Trophoblast cell (in vitro differentiated cells and primary cell): ENCODE data around the gene MLLT1.

Experiments
- DNase-seq, 2 donors: peaks; one replicate each; pipeline ENCODE4 v3.0.0-alpha.2; 2016
- H2AFZ ChIP-seq: 2 replicates; pipeline ENCODE4 v1.6.1; 2013; ENCODE audit warnings: low read length, moderate library complexity, mild to moderate bottlenecking; ENCODE audit not compliant: insufficient read depth, poor library complexity
- H2AK5ac ChIP-seq: 2 replicates; pipeline ENCODE4 v1.6.1; 2013; ENCODE audit warnings: mild to moderate bottlenecking, low read length
- H2BK120ac ChIP-seq: 2 replicates; pipeline ENCODE4 v1.6.1; 2013; ENCODE audit warnings: low read length, mild to moderate bottlenecking, moderate library complexity; ENCODE audit not compliant: insufficient read depth, poor library complexity
- H2BK12ac ChIP-seq: 2 replicates; pipeline ENCODE4 v1.6.1; 2013; ENCODE audit warnings: mild to moderate bottlenecking, low read length, moderate library complexity
- H2BK5ac ChIP-seq: 2 replicates; pipeline ENCODE4 v1.6.1; 2013; ENCODE audit warnings: low read length, low read depth, moderate library complexity, mild to moderate bottlenecking; ENCODE audit not compliant: poor library complexity
- H3K14ac ChIP-seq: 2 replicates; pipeline ENCODE4 v1.6.1; 2013; ENCODE audit warnings: mild to moderate bottlenecking, low read length
- H3K18ac ChIP-seq: 2 replicates; pipeline ENCODE4 v1.6.1; 2013; ENCODE audit warnings: mild to moderate bottlenecking, low read length
- H3K23ac ChIP-seq: 2 replicates; pipeline ENCODE4 v1.6.1; 2013; ENCODE audit warnings: low read length
- H3K27ac ChIP-seq: 2 replicates; pipeline ENCODE4 v1.5.1; 2013; ENCODE audit warnings: low read depth, mild to moderate bottlenecking, inconsistent platforms, low read length, moderate library complexity
- H3K27me3 ChIP-seq: 2 replicates; pipeline ENCODE4 v1.6.1; 2013; ENCODE audit warnings: inconsistent platforms, mild to moderate bottlenecking, low read length, moderate library complexity; ENCODE audit not compliant: insufficient read depth
- H3K36me3 ChIP-seq, 2 experiments: 1 replicate in 1 of 2; 2 replicates in 1 of 2; pipeline ENCODE4 v1.6.1; 2013; ENCODE audit warnings: low read length in 2 of 2, mild to moderate bottlenecking in 2 of 2, moderate library complexity in 1 of 2; ENCODE audit not compliant: insufficient read depth in 2 of 2, control insufficient read depth in 1 of 2
- H3K4ac ChIP-seq: 2 replicates; pipeline ENCODE4 v1.6.1; 2013; ENCODE audit warnings: low read depth, mild to moderate bottlenecking, low read length, moderate library complexity
- H3K4me1 ChIP-seq, 2 experiments: 1 replicate in 1 of 2; 2 replicates in 1 of 2; pipeline ENCODE4 v1.6.1; 2013; ENCODE audit warnings: low read length in 2 of 2, mild to moderate bottlenecking in 2 of 2, moderate library complexity in 1 of 2; ENCODE audit not compliant: insufficient read depth in 2 of 2, control insufficient read depth in 1 of 2
- H3K4me2 ChIP-seq: 2 replicates; pipeline ENCODE4 v1.6.1; 2013; ENCODE audit warnings: inconsistent platforms, mild to moderate bottlenecking, low read length, moderate library complexity
- H3K4me3 ChIP-seq: 2 replicates; pipeline ENCODE4 v1.5.1; 2013; ENCODE audit warnings: mild to moderate bottlenecking, low read depth, low read length, inconsistent platforms
- H3K79me1 ChIP-seq: one replicate; pipeline ENCODE4 v1.6.1; 2013; ENCODE audit warnings: low read length
- H3K79me2 ChIP-seq: 2 replicates; pipeline ENCODE4 v1.6.1; 2013; ENCODE audit warnings: low read length, mild to moderate bottlenecking; ENCODE audit not compliant: control insufficient read depth, insufficient read depth, poor library complexity
- H3K9ac ChIP-seq: 2 replicates; pipeline ENCODE4 v1.6.1; 2013; ENCODE audit warnings: mild to moderate bottlenecking, low read length
- H3K9me3 ChIP-seq: 2 replicates; pipeline ENCODE4 v1.6.1; 2013; ENCODE audit warnings: low read depth, mild to moderate bottlenecking, control low read depth, inconsistent platforms, low read length; ENCODE audit not compliant: insufficient read depth
- H4K12ac ChIP-seq: 2 replicates; pipeline ENCODE4 v1.6.1; 2013; ENCODE audit warnings: low read depth, mild to moderate bottlenecking, low read length, moderate library complexity
- H4K8ac ChIP-seq: 2 replicates; pipeline ENCODE4 v1.6.1; 2013; ENCODE audit warnings: low read depth, mild to moderate bottlenecking, low read length, moderate library complexity
- H4K91ac ChIP-seq: one replicate; pipeline ENCODE4 v1.6.1; 2013; ENCODE audit warnings: low read depth, mild to moderate bottlenecking, low read length, moderate library complexity
- WGBS: extraction: QIAGEN DNeasy Blood & Tissue Kit; methylation state at CpG from one replicate; pipeline ENCODE4 v1.1.7; 2013; ENCODE audit warnings: missing lambda C conversion rate; ENCODE audit not compliant: insufficient read length, insufficient coverage; ENCODE audit errors: extremely low coverage; 5-methylcytosine and 5-hydroxymethylcytosine counted together

Gene MLLT1

GRCh38 chr19:6234527-6234926, 45.2 kb downstream of the MLLT1 start:
- no peak overlapping the region for H4K8ac ChIP-seq
- H3K4me3 ChIP-seq = no peak overlapping the region
- peaks cover 15% of the 10 kb centered on the region for H3K79me2 ChIP-seq
- no peak overlapping the region for H3K27ac ChIP-seq
- H2AFZ ChIP-seq = no peak overlapping the region
- H4K12ac ChIP-seq = no peak overlapping the region
- H2AK5ac ChIP-seq = no peak overlapping the region
- H3K9me3 ChIP-seq = peaks cover 4% of the 10 kb centered on the region
- no peak overlapping the region for H3K4ac ChIP-seq
- no peak overlapping the region for H2BK12ac ChIP-seq
- H3K4me2 ChIP-seq = no peak overlapping the region
- H2BK120ac ChIP-seq = no peak overlapping the region
- H3K36me3 ChIP-seq = peaks cover 24 to 29% of the 10 kb centered on the region in 2 experiments
- H3K4me1 ChIP-seq = peaks cover 5 to 9% of the 10 kb centered on the region in 2 experiments
- no peaks in the 10 kb centered on the region for H3K79me1 ChIP-seq
- no peak overlapping the region for H3K9ac ChIP-seq
- H3K14ac ChIP-seq = no peak overlapping the region
- H3K18ac ChIP-seq = no peak overlapping the region
- WGBS = no CpG with 5 or more reads among the region's 8 CpGs
- H2BK5ac ChIP-seq = no peak overlapping the region
- H4K91ac ChIP-seq = no peak overlapping the region
- H3K23ac ChIP-seq = no peak overlapping the region
- no peaks in the 10 kb centered on the region for H3K27me3 ChIP-seq
- no peak for DNase-seq

- Histone ChIP-seq H3K27me3 (no peaks in the 10 kb centered on the region), H3K4me3 (no peak overlapping the region), H3K79me2 (peaks cover 15% of the 10 kb centered on the region), H2AFZ (no peak overlapping the region), H3K9ac (no peak overlapping the region), H3K4ac (peak overlapping the region; percentile 17), H4K12ac (no peak overlapping the region), H2BK120ac (no peak overlapping the region), H2BK5ac (no peak overlapping the region), H2AK5ac (no peak overlapping the region), H3K4me2 (no peak overlapping the region), H3K14ac (no peak overlapping the region), H4K8ac (no peak overlapping the region), H4K91ac (no peak overlapping the region), H3K9me3 (peaks cover 4% of the 10 kb centered on the region), H3K4me1 (peaks cover 5 to 9% of the 10 kb centered on the region in 2 experiments), H3K18ac (no peak overlapping the region), H3K36me3 (peaks cover 26 to 31% of the 10 kb centered on the region in 2 experiments), H3K27ac (no peak overlapping the region), H2BK12ac (no peak overlapping the region), H3K23ac (no peak overlapping the region), H3K79me1 (no peaks in the 10 kb centered on the region)
- no CpG with 5 or more reads among the region's 21 CpGs for WGBS
- DNase-seq = no peak
Observed at GRCh38 chr19:6233827-6234511, 45.8 kb downstream of the MLLT1 start.

- Histone ChIP-seq H4K12ac (peak overlapping the region; percentile 36), H3K27me3 (no peaks in the 10 kb centered on the region), H2BK5ac (no peak overlapping the region), H3K36me3 (peaks cover 24 to 32% of the 10 kb centered on the region in 2 experiments), H2BK12ac (no peak overlapping the region), H3K4me2 (no peak overlapping the region), H3K27ac (peak overlapping the region; percentile 9), H3K4me3 (no peak overlapping the region), H2AK5ac (no peak overlapping the region), H3K9ac (no peak overlapping the region), H3K23ac (no peak overlapping the region), H3K14ac (no peak overlapping the region), H2BK120ac (no peak overlapping the region), H3K79me2 (peaks cover 15% of the 10 kb centered on the region), H3K18ac (peak overlapping the region; percentile 3), H4K91ac (no peak overlapping the region), H3K79me1 (no peaks in the 10 kb centered on the region), H2AFZ (peak overlapping the region; percentile 10), H4K8ac (no peak overlapping the region), H3K9me3 (peaks cover 4% of the 10 kb centered on the region), H3K4me1 (peaks cover 5 to 9% of the 10 kb centered on the region in 2 experiments), H3K4ac (peak overlapping the region; percentile 36)
- WGBS = no CpG with 5 or more reads among the region's 30 CpGs
- no peak for DNase-seq
Observed at GRCh38 chr19:6233056-6233826, 46.5 kb downstream of the MLLT1 start.

- no peak overlapping the region for H3K4me2 ChIP-seq
- H3K4ac ChIP-seq = peak overlapping the region; percentile 36
- no peak for DNase-seq
- H3K27me3 ChIP-seq = no peaks in the 10 kb centered on the region
- H2BK120ac ChIP-seq = no peak overlapping the region
- H3K4me1 ChIP-seq = peaks cover 5 to 9% of the 10 kb centered on the region in 2 experiments
- no peak overlapping the region for H2BK12ac ChIP-seq
- peaks cover 4% of the 10 kb centered on the region for H3K9me3 ChIP-seq
- peak overlapping the region; percentile 9 for H3K27ac ChIP-seq
- WGBS = no CpG with 5 or more reads among the region's 11 CpGs
- H3K79me2 ChIP-seq = peaks cover 15% of the 10 kb centered on the region
- H4K8ac ChIP-seq = no peak overlapping the region
- H3K23ac ChIP-seq = no peak overlapping the region
- no peak overlapping the region for H3K14ac ChIP-seq
- H2AK5ac ChIP-seq = no peak overlapping the region
- H3K79me1 ChIP-seq = no peaks in the 10 kb centered on the region
- H2AFZ ChIP-seq = peak overlapping the region; percentile 10
- no peak overlapping the region for H3K18ac ChIP-seq
- no peak overlapping the region for H4K91ac ChIP-seq
- H4K12ac ChIP-seq = peak overlapping the region; percentile 36
- H2BK5ac ChIP-seq = no peak overlapping the region
- H3K4me3 ChIP-seq = no peak overlapping the region
- H3K36me3 ChIP-seq = peaks cover 27 to 35% of the 10 kb centered on the region in 2 experiments
- H3K9ac ChIP-seq = no peak overlapping the region
Observed at GRCh38 chr19:6232601-6233055, 47.1 kb downstream of the MLLT1 start.
